ENCODE data around the gene LIMK1.
A peak's percentile ranks its signal among the peaks of the same experiment; 100 is the strongest.
"Not testable (repeated sequence)": the region's sequence is repeated elsewhere in the genome, so short reads cannot be mapped to it uniquely, and the experiment has no call there.

Gene LIMK1

DNA sequence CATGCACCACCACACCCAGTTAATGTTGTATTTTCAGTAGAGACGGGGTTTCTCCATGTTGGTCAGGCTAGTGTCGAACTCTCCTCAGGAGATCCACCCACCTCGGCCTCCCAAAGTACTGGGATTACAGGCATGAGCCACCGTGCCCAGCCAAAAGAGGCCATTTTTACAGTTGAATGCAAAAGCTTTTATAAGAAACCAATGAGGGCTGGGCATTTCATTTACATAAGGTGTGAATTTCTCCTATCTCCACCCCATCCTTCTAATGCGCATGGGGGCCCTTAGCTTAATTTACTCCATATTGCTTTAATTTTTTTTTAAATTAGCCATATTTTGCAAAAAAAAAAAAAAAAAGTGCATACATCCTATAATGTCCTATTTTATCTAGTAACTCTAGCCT, 65.5 kb downstream of the LIMK1 start:
- no peak for DNase-seq (ENCODE audit: low read depth)
- TF ChIP-seq, protein P1, sequence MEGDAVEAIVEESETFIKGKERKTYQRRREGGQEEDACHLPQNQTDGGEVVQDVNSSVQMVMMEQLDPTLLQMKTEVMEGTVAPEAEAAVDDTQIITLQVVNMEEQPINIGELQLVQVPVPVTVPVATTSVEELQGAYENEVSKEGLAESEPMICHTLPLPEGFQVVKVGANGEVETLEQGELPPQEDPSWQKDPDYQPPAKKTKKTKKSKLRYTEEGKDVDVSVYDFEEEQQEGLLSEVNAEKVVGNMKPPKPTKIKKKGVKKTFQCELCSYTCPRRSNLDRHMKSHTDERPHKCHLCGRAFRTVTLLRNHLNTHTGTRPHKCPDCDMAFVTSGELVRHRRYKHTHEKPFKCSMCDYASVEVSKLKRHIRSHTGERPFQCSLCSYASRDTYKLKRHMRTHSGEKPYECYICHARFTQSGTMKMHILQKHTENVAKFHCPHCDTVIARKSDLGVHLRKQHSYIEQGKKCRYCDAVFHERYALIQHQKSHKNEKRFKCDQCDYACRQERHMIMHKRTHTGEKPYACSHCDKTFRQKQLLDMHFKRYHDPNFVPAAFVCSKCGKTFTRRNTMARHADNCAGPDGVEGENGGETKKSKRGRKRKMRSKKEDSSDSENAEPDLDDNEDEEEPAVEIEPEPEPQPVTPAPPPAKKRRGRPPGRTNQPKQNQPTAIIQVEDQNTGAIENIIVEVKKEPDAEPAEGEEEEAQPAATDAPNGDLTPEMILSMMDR (conservative IDR thresholded peaks at IDR 0.05; ENCODE audit: low read length), result no peak
- no peak overlapping the region for H3K4me3 ChIP-seq (ENCODE audit: low read length)

DNA sequence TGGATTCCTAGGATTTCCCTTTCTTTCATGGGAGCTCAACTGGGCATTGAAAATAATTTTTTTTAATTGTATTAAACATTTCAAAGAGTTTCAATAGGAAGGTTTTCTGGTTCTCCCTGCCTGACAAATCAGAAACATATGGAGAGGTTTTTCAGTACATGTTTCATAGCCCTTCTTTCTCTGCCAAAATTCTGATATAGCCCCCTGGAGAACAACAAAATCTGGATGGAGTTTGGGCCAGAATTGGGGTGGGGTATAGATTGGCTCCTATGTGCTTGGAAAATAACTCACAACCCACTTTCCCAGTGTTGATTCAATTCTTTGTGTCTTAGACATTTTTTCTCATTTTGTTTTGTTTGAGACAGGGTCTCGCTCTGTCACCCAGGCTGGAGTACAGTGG, 66.0 kb downstream of the LIMK1 start:
- peak; percentile 10 for DNase-seq (ENCODE audit: low read depth)
- H3K4me3 ChIP-seq (ENCODE audit: low read length), result no peak overlapping the region
- TF ChIP-seq, protein P1 (conservative IDR thresholded peaks at IDR 0.05; ENCODE audit: low read length), result no peak

DNA sequence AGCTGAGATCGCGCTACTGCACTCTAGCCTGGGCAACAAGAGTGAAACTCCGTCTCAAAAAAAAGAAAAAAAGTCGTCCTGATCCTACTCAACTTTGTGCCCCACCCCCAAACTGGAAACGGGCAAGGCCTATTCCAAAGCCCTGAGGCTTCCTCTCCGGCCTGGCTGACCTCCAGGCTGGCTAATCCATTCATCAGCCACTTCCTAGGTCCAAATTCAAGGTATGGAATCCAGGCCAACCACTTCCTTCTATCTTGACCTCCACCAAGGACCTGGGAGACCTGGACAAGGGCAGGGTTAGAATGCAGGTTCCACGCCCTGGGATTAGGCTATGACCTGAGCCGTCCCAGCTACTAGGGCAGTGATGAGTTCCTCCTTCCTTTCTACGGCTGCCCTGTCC, 70.1 kb downstream of the LIMK1 start:
- TF ChIP-seq, protein P1 (conservative IDR thresholded peaks at IDR 0.05; ENCODE audit: low read length), result no peak
- no peak for DNase-seq (ENCODE audit: low read depth)
- H3K4me3 ChIP-seq (ENCODE audit: low read length), result no peak overlapping the region

DNA sequence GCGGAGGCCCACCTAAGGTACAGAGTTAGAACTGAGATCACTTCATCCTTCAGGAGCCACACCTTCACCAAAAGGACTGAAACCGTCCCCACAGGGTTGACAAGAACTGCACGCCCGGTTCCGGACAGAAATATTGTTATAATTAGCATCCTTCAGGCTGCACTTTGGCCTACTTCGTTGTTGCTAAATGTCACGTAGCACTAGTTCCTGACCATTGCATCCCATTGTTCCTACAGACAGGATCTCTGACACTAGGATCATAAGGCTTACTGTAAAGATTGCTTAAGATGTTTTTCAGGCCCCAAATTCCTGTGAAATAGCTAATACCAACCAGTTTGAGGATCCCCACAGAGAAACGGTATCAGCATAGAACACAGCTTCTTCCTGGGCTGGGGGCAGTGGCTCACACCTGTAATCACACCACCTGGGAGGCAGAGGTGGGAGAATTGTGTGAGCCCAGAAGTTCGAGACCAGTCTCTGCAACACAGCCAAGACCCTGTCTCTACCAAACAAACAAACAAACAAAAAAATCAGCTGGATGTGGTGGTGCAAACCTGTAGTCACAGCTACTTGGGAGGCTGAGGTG, 72.3 kb downstream of the LIMK1 start:
- no peak overlapping the region for H3K4me3 ChIP-seq (ENCODE audit: low read length)
- no peak for DNase-seq (ENCODE audit: low read depth)
- TF ChIP-seq, protein P1 (conservative IDR thresholded peaks at IDR 0.05; ENCODE audit: low read length), result no peak

DNA sequence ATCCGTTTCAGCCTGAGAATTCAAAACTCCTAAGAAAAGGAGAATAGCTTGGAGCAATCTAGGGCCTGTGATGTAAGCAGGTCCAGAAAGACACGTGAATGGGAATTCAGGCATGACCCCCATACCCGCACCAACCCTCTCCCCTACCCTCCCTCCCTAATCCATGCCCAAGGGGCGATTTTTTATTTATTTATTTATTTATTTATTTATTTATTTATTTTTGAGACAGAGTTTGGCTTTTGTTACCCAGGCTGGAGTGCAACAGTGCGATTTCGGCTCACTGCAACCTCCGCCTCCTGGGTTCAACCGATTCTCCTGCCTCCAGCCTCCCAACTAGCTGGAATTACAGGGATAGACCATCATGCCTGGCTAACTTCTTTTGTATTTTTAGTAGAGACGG, 74.0 kb downstream of the LIMK1 start:
- H3K4me3 ChIP-seq (ENCODE audit: low read length), result no peak overlapping the region
- no peak for DNase-seq (ENCODE audit: low read depth)
- TF ChIP-seq, protein P1 (conservative IDR thresholded peaks at IDR 0.05; ENCODE audit: low read length), result no peak

DNA sequence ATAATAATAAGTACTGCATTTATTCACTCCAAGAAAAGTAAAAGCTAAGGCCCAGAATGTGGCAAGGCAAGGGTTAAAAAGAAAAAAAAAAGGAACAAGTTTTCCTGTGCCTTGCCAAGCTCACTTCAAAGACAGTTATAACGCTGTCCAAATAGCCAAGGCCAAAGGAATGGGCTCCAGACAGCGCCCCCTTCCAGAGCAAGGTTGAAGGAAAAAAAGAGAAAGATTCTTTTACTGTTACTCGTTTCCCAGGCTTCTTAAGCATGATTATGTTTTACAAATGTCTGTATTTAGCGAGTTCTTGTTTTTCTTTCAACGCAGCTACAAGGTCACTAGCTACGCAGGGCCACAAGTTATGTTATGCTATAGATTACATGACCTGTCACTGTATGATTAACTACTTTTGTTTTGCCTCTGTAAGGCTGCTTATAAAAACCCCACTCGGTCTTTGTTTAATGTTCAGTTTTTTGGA, 81.4 kb downstream of the LIMK1 start:
- TF ChIP-seq, protein P1 (conservative IDR thresholded peaks at IDR 0.05; ENCODE audit: low read length), result peak; percentile 42
- no peak for DNase-seq (ENCODE audit: low read depth)
- H3K4me3 ChIP-seq (ENCODE audit: low read length), result no peak overlapping the region

DNA sequence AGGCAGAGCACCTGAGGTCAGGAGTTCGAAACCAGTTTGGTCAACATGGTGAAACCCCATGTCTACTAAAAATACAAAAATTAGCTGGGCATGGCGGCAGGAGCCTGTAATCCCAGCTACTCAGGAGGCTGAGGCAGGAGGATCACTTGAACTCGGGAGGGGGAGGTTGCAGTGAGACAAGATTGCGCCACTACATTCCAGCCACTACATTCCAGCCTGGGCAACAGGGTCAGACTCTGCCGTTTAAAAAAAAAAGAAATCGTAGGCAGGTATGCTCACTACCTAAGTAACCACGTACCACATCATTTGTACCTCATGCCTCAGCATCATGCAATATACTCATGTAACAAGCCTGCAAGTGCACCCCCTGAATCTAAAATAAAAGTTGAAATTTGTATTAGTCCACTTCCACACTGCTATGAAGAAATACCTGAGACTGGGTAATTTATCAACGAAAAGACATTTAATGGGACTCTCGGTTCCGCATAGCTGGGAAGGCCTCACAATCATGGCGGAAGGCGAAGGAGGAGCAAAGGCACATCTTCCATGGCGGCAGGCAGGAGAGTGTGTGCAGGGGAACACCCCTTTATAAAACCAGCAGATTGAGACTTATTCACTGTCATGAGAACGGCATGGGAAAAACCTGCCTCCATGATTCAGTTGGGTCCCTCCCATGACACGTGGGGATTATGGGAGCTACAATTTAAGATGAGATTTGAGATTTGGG, 82.4 kb downstream of the LIMK1 start:
- DNase-seq (ENCODE audit: low read depth), result no peak
- TF ChIP-seq, protein P1 (conservative IDR thresholded peaks at IDR 0.05; ENCODE audit: low read length), result no peak
- no peak overlapping the region for H3K4me3 ChIP-seq (ENCODE audit: low read length)

DNA sequence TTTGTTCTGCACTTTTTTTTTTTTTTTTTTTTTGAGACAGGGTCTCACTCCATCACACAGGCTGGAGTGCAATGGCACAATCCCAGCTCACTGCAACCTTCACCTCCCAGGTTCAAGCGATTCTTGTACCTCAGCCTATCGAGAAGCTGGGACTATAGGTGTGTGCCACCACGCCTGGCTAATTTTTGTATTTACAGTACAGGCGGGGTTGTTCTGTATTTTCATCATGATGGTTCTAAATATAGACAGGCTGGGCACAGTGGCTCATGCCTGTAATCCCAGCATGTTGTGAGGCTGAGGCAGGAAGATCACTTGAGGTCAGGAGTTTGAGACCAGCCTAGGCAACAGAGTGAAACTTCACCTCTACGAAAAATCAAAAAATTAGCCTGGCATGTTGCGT, 83.7 kb downstream of the LIMK1 start:
- H3K4me3 ChIP-seq (ENCODE audit: low read length); DNase-seq (ENCODE audit: low read depth): not testable (repeated sequence)

Data from AG10803 (cell line).